NCI-H345 treated with DMSO at 0.1 percent for 48 hours (cell line): ENCODE data around the gene ARHGAP10.
A peak's percentile ranks its signal among the peaks of the same experiment; 100 is the strongest.

Source experiments
- DNase-seq: peaks from one replicate; lab custom pipeline; 2025; ENCODE audit not compliant: unreplicated experiment; lab: John Stamatoyannopoulos, UW

Gene ARHGAP10

GRCh38 chr4:147732518-147733235, 789 bp downstream of the ARHGAP10 start:
- DNase-seq, result no peak

GRCh38 chr4:147733716-147734344, 1.9 kb downstream of the ARHGAP10 start:
- no peak for DNase-seq

GRCh38 chr4:147734496-147734895, 2.6 kb downstream of the ARHGAP10 start:
- no peak for DNase-seq

- no peak for DNase-seq
Measured at GRCh38 chr4:147735413-147736301, 3.8 kb downstream of the ARHGAP10 start.

GRCh38 chr4:147736458-147736857, 4.6 kb downstream of the ARHGAP10 start:
- DNase-seq, result no peak

- no peak for DNase-seq
Measured at GRCh38 chr4:147737623-147738022, 5.7 kb downstream of the ARHGAP10 start.

GRCh38 chr4:147739239-147739823, 7.4 kb downstream of the ARHGAP10 start:
- DNase-seq, result no peak

GRCh38 chr4:147740176-147740575, 8.3 kb downstream of the ARHGAP10 start:
- no peak for DNase-seq

GRCh38 chr4:147741190-147741788, 9.4 kb downstream of the ARHGAP10 start:
- no peak for DNase-seq

GRCh38 chr4:147747787-147748454, 16.0 kb downstream of the ARHGAP10 start:
- DNase-seq, result no peak

- DNase-seq, result peak; percentile 31
Measured at GRCh38 chr4:147749811-147750321, 18.0 kb downstream of the ARHGAP10 start.

GRCh38 chr4:147753047-147753446, 21.2 kb downstream of the ARHGAP10 start:
- no peak for DNase-seq

- no peak for DNase-seq
Measured at GRCh38 chr4:147754037-147754445, 22.2 kb downstream of the ARHGAP10 start.

GRCh38 chr4:147755561-147756295, 23.8 kb downstream of the ARHGAP10 start:
- no peak for DNase-seq

- DNase-seq, result no peak
Measured at GRCh38 chr4:147756417-147756816, 24.5 kb downstream of the ARHGAP10 start.

GRCh38 chr4:147760176-147760575, 28.3 kb downstream of the ARHGAP10 start:
- peak; percentile 49 for DNase-seq

- peak; percentile 7 for DNase-seq
Measured at GRCh38 chr4:147760695-147761094, 28.8 kb downstream of the ARHGAP10 start.

- no peak for DNase-seq
Measured at GRCh38 chr4:147761218-147761883, 29.5 kb downstream of the ARHGAP10 start.

- DNase-seq, result no peak
Measured at GRCh38 chr4:147764337-147764736, 32.4 kb downstream of the ARHGAP10 start.
